HL-60/S4 treated with phorbol 12-myristate 13-acetate at 8.2 ng/mL for 4 days and 3 days (cell line): Measurements from ENCODE around the gene EFCAB7.

ENCODE experiments used
- in situ Hi-C: fragments of 300-500 bp; cut with MboI; formaldehyde crosslinking; loops from 2 replicates; pipeline ENCODE4 v1.15.0; 2022; ENCODE audit warnings: low sequenced_read_pairs

Gene EFCAB7, protein sequence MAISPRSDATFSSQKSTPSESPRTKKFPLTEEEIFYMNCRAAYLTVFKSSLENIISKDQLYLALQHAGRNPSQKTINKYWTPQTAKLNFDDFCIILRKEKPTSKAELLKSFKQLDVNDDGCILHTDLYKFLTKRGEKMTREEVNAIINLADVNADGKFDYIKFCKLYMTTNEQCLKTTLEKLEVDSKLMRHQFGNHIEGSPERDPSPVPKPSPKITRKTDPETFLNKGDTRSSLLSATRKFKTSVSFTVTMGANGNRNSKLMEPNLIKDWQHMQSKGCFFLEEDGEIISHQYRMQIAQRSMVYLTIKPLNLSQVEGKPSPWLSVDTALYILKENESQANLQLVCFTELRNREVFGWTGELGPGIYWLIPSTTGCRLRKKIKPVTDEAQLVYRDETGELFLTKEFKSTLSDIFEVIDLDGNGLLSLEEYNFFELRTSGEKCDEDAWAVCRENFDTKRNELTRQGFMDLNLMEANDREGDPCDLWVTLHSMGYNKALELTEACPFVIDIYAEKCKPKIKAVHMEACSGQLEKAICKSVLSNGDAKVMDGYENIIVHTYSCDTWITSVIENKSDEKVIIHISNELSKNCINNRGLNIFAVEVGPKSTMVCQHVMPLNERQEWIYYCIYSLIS

DNA sequence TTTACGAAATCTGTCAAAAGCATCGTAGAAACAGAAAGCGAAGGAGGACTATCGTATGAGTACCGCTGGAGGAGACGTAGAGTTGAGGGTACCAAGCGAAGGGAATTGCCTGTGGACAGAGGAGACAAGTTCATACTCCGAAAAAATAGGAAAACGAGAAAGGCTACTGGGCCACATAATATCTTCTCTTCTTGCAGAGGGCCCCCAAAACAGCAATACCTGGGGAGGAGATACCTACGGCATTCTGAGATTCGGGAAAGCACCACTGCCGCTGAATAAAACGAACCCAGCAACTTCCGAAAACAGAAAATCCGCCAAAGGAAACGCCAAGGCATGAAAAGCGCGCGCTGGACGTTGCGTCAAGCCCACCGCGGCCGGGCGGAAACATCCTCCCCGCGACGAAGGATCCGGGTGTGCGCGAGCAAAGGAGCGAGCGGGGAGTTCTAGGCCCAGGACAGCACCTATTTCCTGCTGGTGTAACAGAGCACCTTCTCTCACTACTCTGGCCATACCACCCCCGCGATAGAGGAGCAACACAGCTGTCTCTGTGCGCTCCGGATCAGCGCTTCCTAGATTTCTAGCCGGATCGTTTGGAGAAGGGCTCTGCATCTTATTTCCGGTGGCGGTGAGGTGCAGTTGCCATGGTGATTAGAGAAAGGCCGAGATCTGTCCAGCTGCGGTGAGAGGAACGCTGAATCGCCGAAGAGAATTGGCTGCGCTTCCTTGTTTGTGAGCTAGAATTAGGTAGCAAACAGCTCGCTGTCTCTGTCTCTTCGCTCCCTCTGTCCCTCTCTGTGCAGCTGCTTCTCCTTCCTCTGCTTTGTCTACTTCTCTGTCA, at the start of gene EFCAB7, which contains the start of gene ITGB3BP:
EFCAB7 (plus strand) TSS at position 635 of the 838 bp plus-strand sequence. CDS start 2,048 bp downstream, outside the sequence.
ITGB3BP (minus strand) TSS at position 335 of the 838 bp plus-strand sequence; CDS start at position 243, 92 bp downstream.
- in situ Hi-C loops, result no loop called here

DNA sequence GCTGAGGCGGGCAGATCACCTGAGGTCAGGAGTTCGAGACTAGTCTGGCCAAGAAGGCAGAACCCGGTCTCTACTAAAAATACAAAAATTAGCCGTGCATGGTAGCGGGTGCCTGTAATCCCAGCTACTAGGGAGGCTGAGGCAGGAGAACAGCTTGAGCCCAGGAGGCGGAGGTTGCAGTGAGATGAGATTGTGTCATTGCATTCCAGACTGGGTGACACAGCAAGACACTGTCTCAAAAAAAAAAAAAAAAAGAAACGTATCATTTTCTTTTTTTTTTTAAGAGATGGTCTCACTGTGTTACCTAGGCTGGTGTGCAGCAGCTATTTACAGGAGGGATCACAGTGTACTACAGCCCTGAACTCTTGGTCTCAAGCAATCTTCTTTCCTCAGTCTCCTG, 47.6 kb upstream of the EFCAB7 start:
- in situ Hi-C loops, result no loop called here

DNA sequence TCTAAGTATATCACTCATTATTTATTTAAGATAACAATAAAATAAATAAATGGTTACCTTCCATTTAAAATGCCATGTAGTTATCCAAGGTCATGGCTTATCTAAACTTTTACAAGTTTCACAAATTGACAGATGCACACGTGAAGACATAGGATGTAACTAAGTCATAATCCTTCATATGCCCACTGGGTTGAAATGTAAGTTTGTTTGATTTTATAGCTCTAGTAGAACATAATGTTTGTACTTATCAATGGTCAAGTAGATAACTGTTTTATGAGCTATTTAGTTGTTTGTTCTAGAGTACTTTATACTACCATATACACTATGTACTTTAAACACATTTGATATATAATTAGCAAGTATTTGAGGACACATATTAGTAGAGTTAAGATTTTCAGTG, 43.3 kb upstream of the EFCAB7 start:
- in situ Hi-C loops, result no loop called here

DNA sequence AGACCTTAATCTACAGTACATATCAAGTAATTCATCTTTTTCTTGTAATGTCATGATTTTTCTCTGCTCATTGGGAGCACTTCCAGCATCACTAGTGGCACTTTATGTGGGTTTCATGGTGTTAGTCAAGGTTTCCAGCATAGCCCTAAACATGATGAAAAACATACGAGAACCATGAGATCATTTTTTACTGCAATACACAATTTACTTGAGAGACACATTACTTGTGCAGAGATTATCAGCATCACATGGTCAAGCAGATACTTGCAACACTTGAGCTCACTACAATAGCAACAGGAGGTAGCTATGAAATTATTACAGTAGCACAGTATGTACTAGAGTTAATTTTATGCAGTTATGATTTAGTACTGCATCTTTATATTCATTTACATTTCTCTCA, 36.7 kb upstream of the EFCAB7 start:
- in situ Hi-C loops, result no loop called here

DNA sequence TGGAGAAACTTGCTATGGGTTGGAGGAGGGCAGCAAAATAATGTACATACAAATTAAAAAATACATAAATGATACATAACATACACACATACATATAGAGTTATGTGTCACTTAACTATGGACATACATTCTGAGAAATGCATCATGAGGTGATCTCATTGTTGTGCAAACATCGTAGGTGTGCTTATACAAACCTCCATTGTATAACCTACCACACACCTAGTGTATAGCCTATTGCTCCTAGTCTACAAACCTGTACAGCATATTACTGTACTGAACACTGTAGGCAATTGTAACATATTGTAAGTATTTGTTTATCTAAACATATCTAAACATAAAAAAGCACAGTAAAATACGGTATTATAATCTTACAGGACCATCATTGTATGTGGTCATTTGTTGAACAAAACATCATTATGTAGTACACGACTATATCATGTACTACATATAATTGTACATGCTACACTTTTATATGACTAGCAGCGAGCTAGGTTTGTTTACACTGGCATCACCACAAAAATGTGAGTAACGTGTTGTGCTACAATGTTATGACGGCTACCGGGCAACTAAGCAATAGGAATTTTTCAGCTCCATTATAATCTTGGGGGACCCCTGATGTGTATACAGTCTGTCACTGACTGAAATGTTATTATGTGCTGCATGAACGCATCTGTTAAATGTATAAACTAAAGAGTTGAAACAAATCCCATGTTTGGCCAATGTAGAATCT, 35.8 kb upstream of the EFCAB7 start:
- in situ Hi-C loops, result no loop called here

DNA sequence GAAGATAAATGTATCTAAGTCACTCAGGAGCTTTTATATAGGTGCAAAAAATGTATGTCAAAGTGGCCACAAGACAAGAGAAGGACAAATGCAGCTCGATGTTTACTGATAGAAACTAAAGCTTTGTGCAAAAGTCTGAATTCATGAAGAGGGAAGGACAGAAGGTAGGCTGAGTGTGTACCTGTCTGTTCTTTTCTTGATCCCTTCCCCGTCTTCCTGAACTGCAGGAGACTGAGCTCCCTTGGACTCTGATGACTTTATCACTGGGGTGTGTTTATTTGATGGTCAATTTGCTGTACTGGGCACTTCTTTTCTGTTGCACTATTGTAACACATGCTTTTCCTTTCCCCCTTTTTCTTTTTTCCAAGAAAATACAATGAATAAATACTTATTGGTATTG, 25.7 kb upstream of the EFCAB7 start:
- in situ Hi-C loops, result no loop called here

DNA sequence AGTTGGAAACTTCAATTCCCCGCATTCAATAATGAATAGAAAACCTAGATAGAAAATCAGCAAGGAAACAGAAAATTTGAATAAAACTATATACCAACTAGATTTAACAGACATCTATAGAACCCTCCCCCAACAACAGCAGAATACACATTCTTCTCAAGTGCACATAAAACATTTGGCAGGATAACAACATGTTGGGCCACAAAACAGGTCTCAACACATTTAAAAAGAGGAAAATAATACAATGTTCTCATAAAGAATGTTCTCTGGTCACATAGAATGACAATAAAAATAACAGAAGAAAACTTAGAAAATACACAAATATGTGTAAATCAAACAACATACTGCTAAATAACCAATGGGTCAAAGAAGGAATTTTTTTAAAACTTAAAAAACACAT, 25.2 kb upstream of the EFCAB7 start:
- in situ Hi-C loops, result no loop called here

DNA sequence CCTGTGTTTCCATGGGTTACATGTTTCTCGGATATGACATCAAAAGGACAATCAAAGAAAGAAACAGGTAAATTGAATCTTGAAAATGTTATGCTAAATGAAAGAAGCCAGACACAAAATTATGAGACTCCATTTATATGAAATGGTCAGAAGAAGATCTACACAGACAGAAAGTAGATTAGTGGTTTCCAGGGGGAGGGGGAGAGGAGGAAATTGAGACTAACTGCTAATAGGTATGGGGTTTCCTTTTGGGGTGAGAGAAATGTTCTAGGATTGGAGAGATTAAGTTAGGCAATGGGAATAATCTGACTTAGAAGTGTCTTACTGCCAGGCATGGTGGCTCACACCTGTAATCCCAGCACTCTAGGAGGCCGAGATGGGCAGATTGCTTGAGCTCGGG, 22.1 kb upstream of the EFCAB7 start:
- in situ Hi-C loops, result no loop called here

DNA sequence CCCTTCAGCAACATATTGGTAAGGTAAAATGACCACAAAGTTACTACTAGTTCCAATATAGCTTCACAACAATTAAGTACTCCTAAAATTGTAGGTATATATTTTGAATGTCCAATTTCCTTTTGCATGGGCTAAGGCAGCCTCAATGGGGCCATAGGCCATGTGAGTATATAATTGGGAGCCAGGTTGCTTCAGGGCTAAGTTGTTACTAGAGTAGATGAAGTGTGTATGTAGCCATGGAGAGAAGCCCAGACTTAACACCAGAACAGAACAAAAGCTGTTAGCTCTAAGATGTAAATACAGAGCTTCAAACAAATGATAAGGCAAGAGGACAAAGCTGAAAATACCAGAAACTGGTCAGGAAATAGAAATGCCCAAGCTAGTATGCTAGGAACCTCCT, 16.5 kb upstream of the EFCAB7 start:
- in situ Hi-C loops, result no loop called here

DNA sequence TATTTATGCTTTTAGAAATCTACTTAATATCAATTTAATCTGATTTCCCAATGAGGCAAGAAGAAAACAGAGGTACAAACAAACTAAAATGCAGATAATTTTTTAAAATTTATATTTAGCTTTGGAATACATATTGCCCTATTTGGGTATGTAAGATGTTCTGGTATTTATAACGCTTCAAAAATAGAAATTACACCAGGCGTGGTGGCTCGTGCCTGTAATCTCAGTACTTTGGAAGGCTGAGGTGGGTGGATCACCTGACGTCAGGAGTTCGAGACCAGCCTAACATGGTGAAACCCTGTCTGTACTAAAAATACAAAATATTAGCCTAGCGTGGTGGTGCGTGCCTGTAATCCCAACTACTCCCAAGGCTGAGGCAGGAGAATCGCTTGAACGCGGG, 13.6 kb upstream of the EFCAB7 start:
- in situ Hi-C loops, result no loop called here

DNA sequence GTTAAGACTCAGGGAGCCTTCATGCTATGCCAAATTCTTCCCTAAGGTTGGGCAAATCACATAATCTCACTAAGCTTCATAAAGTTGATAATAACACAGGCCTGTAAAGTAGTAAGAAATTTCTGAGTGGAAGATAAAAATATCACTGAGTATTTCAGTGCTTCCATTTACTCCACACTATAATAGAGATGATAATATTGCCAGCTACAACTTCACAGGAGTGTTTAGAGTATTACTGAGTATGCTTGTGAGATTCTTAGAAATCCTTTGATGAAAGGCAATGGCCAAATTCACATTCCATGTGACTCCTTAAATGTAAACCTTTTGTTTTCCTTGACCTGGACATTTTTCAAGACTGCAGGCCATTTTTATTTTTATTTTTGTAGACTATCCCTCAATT, 10.7 kb upstream of the EFCAB7 start:
- in situ Hi-C loops, result no loop called here

DNA sequence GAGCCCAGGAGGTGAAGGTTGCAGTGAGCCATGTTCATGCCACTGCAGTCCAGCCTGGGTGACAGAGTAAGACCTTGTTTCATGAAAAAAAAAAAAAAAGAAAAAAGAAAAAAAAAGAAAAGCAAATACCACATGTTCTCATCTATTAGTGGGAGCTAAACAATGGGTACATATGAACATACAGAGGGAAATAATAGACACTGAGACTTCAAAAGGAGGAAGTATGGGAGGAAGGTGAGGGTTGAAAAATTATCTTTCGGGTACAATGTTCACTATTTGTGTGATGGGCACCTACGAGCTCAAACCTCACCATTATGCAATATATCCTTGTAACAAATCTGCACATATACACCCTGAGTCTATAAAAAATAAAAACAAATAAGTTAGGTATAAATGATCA, 6.7 kb upstream of the EFCAB7 start:
- in situ Hi-C loops, result no loop called here

DNA sequence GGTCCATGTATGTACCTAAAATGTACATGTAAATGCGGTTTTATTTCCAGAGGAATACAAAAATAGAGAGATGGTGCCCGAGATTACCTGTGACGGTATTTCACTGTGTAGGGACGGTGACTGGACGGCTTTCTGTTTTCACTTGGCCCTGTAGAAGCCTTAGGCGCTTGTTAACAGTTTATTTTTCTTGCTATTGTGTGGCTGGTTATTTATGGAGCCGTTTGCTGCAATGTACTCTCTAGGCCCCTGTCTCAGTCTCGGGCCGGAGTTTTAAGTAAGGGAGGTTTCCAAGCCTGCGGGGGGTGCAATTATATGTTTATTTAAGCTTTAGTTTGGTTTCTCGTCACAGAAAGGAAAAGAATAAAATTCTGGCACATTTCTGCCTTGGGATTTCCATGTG, 413 bp downstream of the EFCAB7 start:
- in situ Hi-C loops, result no loop called here

DNA sequence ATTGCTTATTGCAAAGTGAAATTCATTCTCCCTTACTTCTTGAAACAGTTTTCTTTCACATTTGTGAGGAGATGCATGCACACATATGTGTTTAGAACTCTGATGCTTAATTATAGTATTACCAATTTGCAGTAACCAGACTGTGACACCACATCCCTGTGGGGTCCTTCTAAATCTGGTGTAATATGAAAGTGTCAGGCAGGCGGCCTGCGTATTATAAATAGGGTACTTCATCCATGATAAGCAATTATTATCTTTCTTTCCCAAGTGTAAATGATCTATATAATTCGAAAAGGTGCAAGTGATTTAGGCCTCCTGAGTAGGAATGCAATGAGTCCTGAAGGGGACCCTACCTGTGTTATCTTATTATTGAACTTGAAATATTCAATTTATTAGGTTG, 876 bp downstream of the EFCAB7 start:
- in situ Hi-C loops, result no loop called here

DNA sequence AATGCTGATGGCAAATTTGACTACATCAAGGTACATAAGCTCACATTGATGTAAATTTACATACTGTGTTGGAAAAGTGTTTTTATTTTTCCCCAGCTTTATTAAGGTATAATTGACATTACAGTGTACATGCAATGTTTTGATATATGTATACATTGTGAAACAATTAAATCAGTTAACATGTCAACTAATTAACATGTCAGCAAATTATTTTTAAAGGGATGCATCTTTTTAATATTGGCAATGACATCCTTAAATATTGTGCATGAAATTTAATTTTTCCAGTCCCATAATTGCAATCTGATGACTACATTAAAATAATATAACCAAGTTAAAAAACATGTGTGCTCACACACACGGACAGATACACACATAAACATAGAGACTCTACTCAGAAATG, 9.4 kb downstream of the EFCAB7 start:
- in situ Hi-C loops, result no loop called here

DNA sequence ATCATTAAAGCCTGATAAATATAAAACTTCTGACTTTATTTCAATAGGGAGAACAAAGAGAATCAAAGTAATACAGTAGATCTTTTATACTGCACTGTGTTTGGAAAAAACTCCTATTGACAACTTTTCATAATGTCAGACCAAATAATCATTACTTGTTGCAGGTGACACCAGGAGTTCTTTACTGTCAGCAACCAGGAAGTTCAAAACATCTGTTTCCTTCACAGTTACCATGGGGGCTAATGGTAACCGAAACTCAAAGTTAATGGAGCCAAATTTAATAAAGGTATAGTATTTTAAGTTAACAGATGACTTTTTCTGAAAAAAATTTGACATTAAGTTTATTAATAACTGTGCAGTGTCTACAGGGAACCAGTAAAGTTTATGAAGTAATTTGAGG, 10.6 kb downstream of the EFCAB7 start:
- in situ Hi-C loops, result no loop called here

DNA sequence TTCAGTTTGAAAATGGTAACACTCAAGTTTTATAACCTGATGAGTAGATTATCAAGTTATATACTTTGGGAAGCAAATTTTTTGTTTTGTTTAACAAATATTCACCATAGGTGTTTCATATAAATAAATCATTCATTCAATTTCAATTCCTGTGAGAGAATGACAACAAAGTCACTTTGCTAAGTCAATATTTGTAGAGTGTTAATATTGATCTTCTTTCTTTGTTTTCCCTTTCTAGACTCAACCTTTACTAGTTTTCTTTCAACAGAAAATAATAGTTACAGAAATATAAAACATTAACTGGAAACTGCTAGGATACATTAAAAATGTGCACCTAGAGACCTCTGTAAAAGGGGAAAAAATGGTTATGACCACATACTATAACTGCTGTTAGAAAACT, 11.1 kb downstream of the EFCAB7 start:
- in situ Hi-C loops, result no loop called here

DNA sequence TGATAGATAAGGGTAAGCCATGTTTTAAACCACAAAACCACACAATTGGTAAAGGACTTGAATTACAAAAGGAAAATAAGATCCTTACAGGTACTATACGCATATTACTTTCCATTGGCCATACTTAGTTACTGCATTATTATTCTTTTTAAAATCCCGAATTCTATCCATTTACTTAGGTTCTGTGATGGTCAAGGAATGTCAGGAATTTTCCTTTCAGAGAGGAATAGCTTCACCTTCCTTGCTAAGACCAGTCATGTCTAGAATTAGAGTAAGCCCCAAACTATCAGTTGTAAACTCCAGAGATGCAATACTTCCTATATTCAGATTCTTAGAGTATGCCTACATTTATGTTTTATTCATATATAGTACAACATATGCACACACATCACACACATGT, 13.7 kb downstream of the EFCAB7 start:
- in situ Hi-C loops, result no loop called here

DNA sequence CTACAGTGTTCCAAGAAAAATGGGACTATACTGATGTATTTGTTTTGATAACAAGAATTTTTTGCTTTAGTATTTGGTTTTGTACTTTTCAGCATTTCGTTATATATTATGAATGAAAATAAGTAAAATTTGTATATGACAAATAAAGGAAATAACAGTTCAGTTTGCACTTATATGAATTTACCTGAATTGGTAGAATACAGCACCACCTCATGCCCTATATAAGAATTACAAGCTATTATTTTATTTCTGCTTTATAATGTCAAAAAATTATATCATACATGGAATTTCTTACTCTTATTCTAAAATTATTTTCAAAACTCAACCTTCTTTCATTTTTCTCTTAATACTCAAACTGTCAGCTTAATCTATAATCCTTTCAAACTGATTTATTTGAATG, 14.6 kb downstream of the EFCAB7 start:
- in situ Hi-C loops, result no loop called here

DNA sequence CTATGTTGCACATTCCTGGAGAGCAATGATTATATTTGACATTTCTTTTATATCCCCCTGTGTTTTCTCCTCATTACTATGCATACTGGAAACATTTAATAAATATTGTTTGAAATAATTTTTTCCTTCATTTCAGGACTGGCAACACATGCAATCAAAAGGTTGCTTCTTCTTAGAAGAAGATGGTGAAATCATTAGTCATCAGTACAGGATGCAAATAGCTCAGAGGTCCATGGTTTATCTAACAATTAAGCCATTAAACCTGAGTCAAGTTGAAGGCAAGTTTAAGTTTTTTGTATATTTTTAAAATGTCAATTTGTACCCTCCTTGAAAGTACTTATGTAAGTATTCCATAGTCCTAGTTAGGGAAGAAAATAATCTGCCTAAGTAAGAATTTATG, 22.5 kb downstream of the EFCAB7 start:
- in situ Hi-C loops, result no loop called here
